ENCODE measurements around the gene SH3YL1.
A peak's percentile ranks its signal among the peaks of the same experiment; 100 is the strongest.

SH3YL1 gene

GRCh38 chr2:263774-264492 lies at the start of gene SH3YL1:
SH3YL1 (minus strand) TSS chr2:264032; CDS start chr2:263984, 48 bp downstream.
- DNase-seq = peak; percentile 47 to 75 (median 66)

- DNase-seq = no peak
Measured at GRCh38 chr2:310994-311393, 47.2 kb upstream of the SH3YL1 start.

- DNase-seq = no peak
Measured at GRCh38 chr2:309954-310510, 46.2 kb upstream of the SH3YL1 start.

- no peak for DNase-seq
Measured at GRCh38 chr2:309148-309953, 45.5 kb upstream of the SH3YL1 start.

GRCh38 chr2:305366-305765 lies 41.5 kb upstream of the SH3YL1 start:
- no peak for DNase-seq

- no peak for DNase-seq
Measured at GRCh38 chr2:296354-296753, 32.5 kb upstream of the SH3YL1 start.

- DNase-seq = no peak
Measured at GRCh38 chr2:295090-295489, 31.3 kb upstream of the SH3YL1 start.

- peak in 5 of 6 experiments; percentile 27 to 49 (median 37) for DNase-seq
Measured at GRCh38 chr2:290090-290722, 26.4 kb upstream of the SH3YL1 start.

GRCh38 chr2:289362-290089 lies 25.7 kb upstream of the SH3YL1 start:
- DNase-seq = peak in 2 of 6 experiments; percentile 33 to 48

GRCh38 chr2:288758-289361 lies 25.0 kb upstream of the SH3YL1 start:
- no peak for DNase-seq

GRCh38 chr2:287911-288757 lies 24.3 kb upstream of the SH3YL1 start, which contains the start of gene ALKAL2:
ALKAL2 (minus strand) TSS chr2:288091; CDS start chr2:287835, 256 bp downstream.
- DNase-seq = no peak

- peak in 1 of 6 experiments; percentile 10 for DNase-seq
Measured at GRCh38 chr2:287471-287885, 23.6 kb upstream of the SH3YL1 start.

GRCh38 chr2:286774-287392 lies 23.1 kb upstream of the SH3YL1 start:
- DNase-seq = no peak

- no peak for DNase-seq
Measured at GRCh38 chr2:286035-286434, 22.2 kb upstream of the SH3YL1 start.

GRCh38 chr2:285531-285930 lies 21.7 kb upstream of the SH3YL1 start:
- no peak for DNase-seq

GRCh38 chr2:284896-285492 lies 21.2 kb upstream of the SH3YL1 start:
- DNase-seq = no peak

- DNase-seq = no peak
Measured at GRCh38 chr2:283996-284794, 20.4 kb upstream of the SH3YL1 start.

GRCh38 chr2:282371-283263 lies 18.8 kb upstream of the SH3YL1 start:
- no peak for DNase-seq
